Raji (cell line): ENCODE measurements around the gene COL4A2.

ENCODE experiments used
- POLR2A ChIP-seq: IDR thresholded peaks from 2 replicates; pipeline ENCODE4 v1.6.1; 2011; ENCODE audit warnings: low read depth, low read length, control low read depth; ENCODE audit not compliant: insufficient read depth

Gene COL4A2

GRCh38 chr13:110318920-110319319, 11.8 kb downstream of the COL4A2 start:
- no peak for TF ChIP-seq POLR2A

GRCh38 chr13:110319397-110319773, 12.3 kb downstream of the COL4A2 start:
- TF ChIP-seq POLR2A: no peak

- TF ChIP-seq POLR2A: no peak
Observed at GRCh38 chr13:110319774-110320509, 12.9 kb downstream of the COL4A2 start.

GRCh38 chr13:110320645-110321044, 13.6 kb downstream of the COL4A2 start:
- no peak for TF ChIP-seq POLR2A

- no peak for TF ChIP-seq POLR2A
Observed at GRCh38 chr13:110322126-110322827, 15.2 kb downstream of the COL4A2 start.

- no peak for TF ChIP-seq POLR2A
Observed at GRCh38 chr13:110322828-110323171, 15.7 kb downstream of the COL4A2 start.

- no peak for TF ChIP-seq POLR2A
Observed at GRCh38 chr13:110323172-110323891, 16.2 kb downstream of the COL4A2 start.

- no peak for TF ChIP-seq POLR2A
Observed at GRCh38 chr13:110324026-110324749, 17.1 kb downstream of the COL4A2 start.

- TF ChIP-seq POLR2A: no peak
Observed at GRCh38 chr13:110326263-110326904, 19.3 kb downstream of the COL4A2 start.

GRCh38 chr13:110327051-110327721, 20.1 kb downstream of the COL4A2 start:
- TF ChIP-seq POLR2A: no peak

- no peak for TF ChIP-seq POLR2A
Observed at GRCh38 chr13:110328573-110328972, 21.5 kb downstream of the COL4A2 start.

- TF ChIP-seq POLR2A: no peak
Observed at GRCh38 chr13:110329258-110329657, 22.2 kb downstream of the COL4A2 start.

GRCh38 chr13:110329798-110330461, 22.8 kb downstream of the COL4A2 start:
- no peak for TF ChIP-seq POLR2A

- no peak for TF ChIP-seq POLR2A
Observed at GRCh38 chr13:110330491-110331011, 23.5 kb downstream of the COL4A2 start.
